ENCODE data around the gene CAMK2A.

DNA sequence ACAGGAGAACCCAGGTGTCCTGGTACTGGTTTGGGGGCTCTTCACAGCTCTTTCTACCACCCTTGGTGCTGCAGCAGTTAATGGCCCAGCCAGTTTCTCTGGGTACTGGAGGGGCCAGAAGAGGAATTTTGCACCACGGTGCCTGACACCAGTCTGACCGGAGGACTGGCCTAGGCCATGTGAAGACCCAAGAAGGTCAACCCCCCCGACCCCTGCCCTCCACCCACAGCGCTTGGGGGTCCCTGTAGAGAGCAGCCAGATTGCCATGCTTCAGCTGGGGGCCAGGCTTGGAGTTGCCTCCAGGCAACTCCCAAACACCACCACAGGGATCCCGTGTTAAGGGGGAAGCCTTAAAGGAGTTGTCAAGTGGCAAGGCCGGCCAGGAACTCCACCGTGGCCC is 6.9 kb upstream of the CAMK2A start:
- no peak for TF ChIP-seq POLR2A (IDR thresholded peaks at IDR 0.05)
- TF ChIP-seq, protein P1, sequence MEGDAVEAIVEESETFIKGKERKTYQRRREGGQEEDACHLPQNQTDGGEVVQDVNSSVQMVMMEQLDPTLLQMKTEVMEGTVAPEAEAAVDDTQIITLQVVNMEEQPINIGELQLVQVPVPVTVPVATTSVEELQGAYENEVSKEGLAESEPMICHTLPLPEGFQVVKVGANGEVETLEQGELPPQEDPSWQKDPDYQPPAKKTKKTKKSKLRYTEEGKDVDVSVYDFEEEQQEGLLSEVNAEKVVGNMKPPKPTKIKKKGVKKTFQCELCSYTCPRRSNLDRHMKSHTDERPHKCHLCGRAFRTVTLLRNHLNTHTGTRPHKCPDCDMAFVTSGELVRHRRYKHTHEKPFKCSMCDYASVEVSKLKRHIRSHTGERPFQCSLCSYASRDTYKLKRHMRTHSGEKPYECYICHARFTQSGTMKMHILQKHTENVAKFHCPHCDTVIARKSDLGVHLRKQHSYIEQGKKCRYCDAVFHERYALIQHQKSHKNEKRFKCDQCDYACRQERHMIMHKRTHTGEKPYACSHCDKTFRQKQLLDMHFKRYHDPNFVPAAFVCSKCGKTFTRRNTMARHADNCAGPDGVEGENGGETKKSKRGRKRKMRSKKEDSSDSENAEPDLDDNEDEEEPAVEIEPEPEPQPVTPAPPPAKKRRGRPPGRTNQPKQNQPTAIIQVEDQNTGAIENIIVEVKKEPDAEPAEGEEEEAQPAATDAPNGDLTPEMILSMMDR (IDR thresholded peaks at IDR 0.05 in 8 of 11, conservative IDR thresholded peaks at IDR 0.05 in 3 of 11), result no peak

Data from spleen (tissue), 7 donors.